Stomach (tissue), 9 donors: ENCODE measurements around the gene ELANE. TPM values are rescaled to one million over a fixed set of nuclear protein-coding genes. Genes with fewer than 3 reads are reported as not detected.
"Not testable (repeated sequence)": the region's sequence is repeated elsewhere in the genome, so short reads cannot be mapped to it uniquely, and the experiment has no call there.

ENCODE experiments used
- DNase-seq, 2 donors: peaks; one replicate each; pipeline versions ENCODE4 v3.0.0 to v3.0.0-alpha.2; 2013 to 2019
- H3K27ac ChIP-seq, 5 donors: fragments of 200-600 bp in 4 of 5; sonication (generic) in 4 of 5; one replicate each; pipeline ENCODE4 v1.5.1; 2013 to 2019; ENCODE audit warnings: mild to moderate bottlenecking in 1 of 5, moderate library complexity in 1 of 5
- H3K27me3 ChIP-seq, 3 donors: fragments of 200-600 bp; sonication (generic); one replicate each; pipeline ENCODE4 v1.5.1; 2017 to 2019; ENCODE audit warnings: mixed run types in 1 of 3
- H3K36me3 ChIP-seq, 4 donors: fragments of 200-600 bp; sonication (generic); 1 replicate in 3 of 4; 2 replicates in 1 of 4; pipeline ENCODE4 v1.5.1; 2016 to 2019
- H3K4me1 ChIP-seq, 4 donors: fragments of 200-600 bp; sonication (generic); one replicate each; pipeline ENCODE4 v1.5.1; 2016 to 2019
- H3K4me3 ChIP-seq, 4 donors: fragments of 200-600 bp; sonication (generic) in 3 of 4; one replicate each; pipeline ENCODE4 v1.5.1; 2016 to 2019; ENCODE audit warnings: mild to moderate bottlenecking in 1 of 4
- H3K9me3 ChIP-seq, 4 donors: fragments of 200-600 bp; sonication (generic); one replicate each; pipeline ENCODE4 v1.5.1; 2016 to 2019
- EP300 ChIP-seq: sonication (generic); formaldehyde crosslinking; IDR thresholded peaks from one replicate; pipeline ENCODE4 v1.6.1; 2017; ENCODE audit warnings: antibody characterized with exemption
- POLR2A ChIP-seq, 4 donors: fragments of 450-650 bp; IDR thresholded peaks; one replicate each; pipeline ENCODE4 v1.6.1; 2016; ENCODE audit warnings: antibody characterized with exemption in 4 of 4, control low read depth in 2 of 4, mild to moderate bottlenecking in 1 of 4, moderate library complexity in 1 of 4
- POLR2AphosphoS5 ChIP-seq, 3 donors: sonication (generic); formaldehyde crosslinking; IDR thresholded peaks; one replicate each; pipeline ENCODE4 v1.6.1; 2016; ENCODE audit warnings: antibody characterized with exemption in 3 of 3
- WGBS, 5 donors: extraction: QIAGEN DNeasy Blood & Tissue Kit in 3 of 5; methylation state at CpG; one replicate each; pipeline versions ENCODE4 v1.1.5 to v1.1.7; 2013 to 2018; 5-methylcytosine and 5-hydroxymethylcytosine counted together
- intact Hi-C: fragments of 100-400 bp; cut with DNase I; formaldehyde crosslinking; loops from one replicate; pipeline ENCODE4 v1.15.1; 2023; ENCODE audit warnings: low total_unique reads
- polyA plus RNA-seq, 3 donors: library from polyadenylated mRNA; stranded (reverse); fragments of 200-250 nt; gene quantifications; one replicate each; pipeline ENCODE4 v1.2.3, GENCODE V29; 2013
- total RNA-seq, 5 donors: library from RNA; depleted of rRNA; stranded (reverse); fragments of >200 nt; gene quantifications; one replicate each; pipeline versions ENCODE4 v1.1.0 to v1.2.3, GENCODE V29; 2014 to 2016
- TF ChIP-seq, protein P1 (sequence below), 7 experiments: fragments of 450-650 bp in 4 of 7; fragments of 200-600 bp in 3 of 7; sonication (generic) in 3 of 7; IDR thresholded peaks; one replicate each; pipeline ENCODE4 v1.5.1; 2016 to 2019; ENCODE audit warnings: antibody characterized with exemption in 7 of 7, control low read depth in 2 of 7, mild to moderate bottlenecking in 1 of 7
- donor health status: healthy with polysubstance abuse.
- donor health status: Bipolar disorder and iron deficiency.
- donor health status: healthy.

Gene ELANE
- total and polyA plus RNA-seq, 8 donors: 1.1 to 10.5 (median 3.2) TPM; not detected in 4

- no peak for TF ChIP-seq EP300
- Histone ChIP-seq H3K9me3 (no peaks in the 10 kb centered on the region), H3K27me3 (peaks cover 5 to 97% (median 63%) of the 10 kb centered on the region in 3 donors), H3K36me3 (no peaks in the 10 kb centered on the region), H3K27ac (no peak overlapping the region), H3K4me1 (peaks cover 10 to 35% (median 18%) of the 10 kb centered on the region in 4 donors), H3K4me3 (peak overlapping the region in 3 of 4 donors; percentile 22 to 34 (median 26))
- intact Hi-C loops: no loop called here
- DNase-seq: no peak
- 6 to 25% (median 17%) methylated on average over 9 to 54 of the region's 70 CpGs; no CpG with 5 or more reads in 1 of the 5 donors for WGBS, 5 donors
These were observed 8.1 kb upstream of the ELANE start for GRCh38 chr19:843836-844545.

DNA sequence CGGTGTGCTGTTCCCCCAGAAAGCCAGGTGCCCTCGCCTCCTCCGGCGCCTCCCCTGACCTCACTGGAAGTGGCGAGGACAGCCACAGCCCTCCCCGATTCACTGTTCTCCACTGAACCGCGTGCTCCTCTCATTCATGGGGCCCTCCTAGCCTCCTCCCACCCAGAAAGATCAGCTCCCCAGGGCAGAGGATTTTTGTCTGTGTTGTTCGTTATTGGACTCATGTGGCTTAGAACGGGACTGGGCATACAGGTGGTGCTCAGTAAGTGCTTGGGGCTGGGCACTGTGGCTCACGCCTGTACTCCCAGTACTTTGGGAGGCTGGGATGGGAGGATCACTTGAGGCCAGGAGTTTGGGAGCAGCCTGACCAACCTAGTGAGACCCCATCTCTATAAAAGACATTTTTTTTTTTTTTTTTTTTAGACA lies 7.5 kb upstream of the ELANE start:
- H3K4me1 ChIP-seq: peaks cover 10 to 35% (median 18%) of the 10 kb centered on the region in 4 donors
- no peaks in the 10 kb centered on the region for H3K36me3 ChIP-seq
- TF ChIP-seq POLR2AphosphoS5 (IDR thresholded peaks at IDR 0.05): no peak
- TF ChIP-seq POLR2A (IDR thresholded peaks at IDR 0.05): no peak
- TF ChIP-seq, protein P1, sequence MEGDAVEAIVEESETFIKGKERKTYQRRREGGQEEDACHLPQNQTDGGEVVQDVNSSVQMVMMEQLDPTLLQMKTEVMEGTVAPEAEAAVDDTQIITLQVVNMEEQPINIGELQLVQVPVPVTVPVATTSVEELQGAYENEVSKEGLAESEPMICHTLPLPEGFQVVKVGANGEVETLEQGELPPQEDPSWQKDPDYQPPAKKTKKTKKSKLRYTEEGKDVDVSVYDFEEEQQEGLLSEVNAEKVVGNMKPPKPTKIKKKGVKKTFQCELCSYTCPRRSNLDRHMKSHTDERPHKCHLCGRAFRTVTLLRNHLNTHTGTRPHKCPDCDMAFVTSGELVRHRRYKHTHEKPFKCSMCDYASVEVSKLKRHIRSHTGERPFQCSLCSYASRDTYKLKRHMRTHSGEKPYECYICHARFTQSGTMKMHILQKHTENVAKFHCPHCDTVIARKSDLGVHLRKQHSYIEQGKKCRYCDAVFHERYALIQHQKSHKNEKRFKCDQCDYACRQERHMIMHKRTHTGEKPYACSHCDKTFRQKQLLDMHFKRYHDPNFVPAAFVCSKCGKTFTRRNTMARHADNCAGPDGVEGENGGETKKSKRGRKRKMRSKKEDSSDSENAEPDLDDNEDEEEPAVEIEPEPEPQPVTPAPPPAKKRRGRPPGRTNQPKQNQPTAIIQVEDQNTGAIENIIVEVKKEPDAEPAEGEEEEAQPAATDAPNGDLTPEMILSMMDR (IDR thresholded peaks at IDR 0.05): no peak
- no peak for TF ChIP-seq EP300
- WGBS, 5 donors: 21 to 31% (median 26%) methylated on average over 5 to 11 of the region's 11 CpGs
- H3K27me3 ChIP-seq: peaks cover 5 to 96% (median 58%) of the 10 kb centered on the region in 3 donors
- H3K4me3 ChIP-seq: no peak overlapping the region
- H3K9me3 ChIP-seq: no peaks in the 10 kb centered on the region
- DNase-seq: no peak
- no peak overlapping the region for H3K27ac ChIP-seq
- intact Hi-C loops: no loop called here

- H3K4me1 ChIP-seq: peaks cover 19 to 41% (median 27%) of the 10 kb centered on the region in 4 donors
- H3K4me3 ChIP-seq: no peak overlapping the region
- no peak for DNase-seq
- H3K9me3 ChIP-seq: no peaks in the 10 kb centered on the region
- no peaks in the 10 kb centered on the region for H3K36me3 ChIP-seq
- WGBS, 5 donors: 43 to 58% (median 55%) methylated on average over 31 to 37 of the region's 37 CpGs
- intact Hi-C loops: no loop called here
- no peak for TF ChIP-seq POLR2AphosphoS5 (IDR thresholded peaks at IDR 0.05)
- TF ChIP-seq, protein P1 (IDR thresholded peaks at IDR 0.05): no peak
- no peak for TF ChIP-seq EP300
- TF ChIP-seq POLR2A (IDR thresholded peaks at IDR 0.05): no peak
- peaks cover 5 to 83% (median 54%) of the 10 kb centered on the region in 3 donors for H3K27me3 ChIP-seq
- H3K27ac ChIP-seq: no peak overlapping the region
These were observed 6.2 kb upstream of the ELANE start for GRCh38 chr19:845707-846521.

DNA sequence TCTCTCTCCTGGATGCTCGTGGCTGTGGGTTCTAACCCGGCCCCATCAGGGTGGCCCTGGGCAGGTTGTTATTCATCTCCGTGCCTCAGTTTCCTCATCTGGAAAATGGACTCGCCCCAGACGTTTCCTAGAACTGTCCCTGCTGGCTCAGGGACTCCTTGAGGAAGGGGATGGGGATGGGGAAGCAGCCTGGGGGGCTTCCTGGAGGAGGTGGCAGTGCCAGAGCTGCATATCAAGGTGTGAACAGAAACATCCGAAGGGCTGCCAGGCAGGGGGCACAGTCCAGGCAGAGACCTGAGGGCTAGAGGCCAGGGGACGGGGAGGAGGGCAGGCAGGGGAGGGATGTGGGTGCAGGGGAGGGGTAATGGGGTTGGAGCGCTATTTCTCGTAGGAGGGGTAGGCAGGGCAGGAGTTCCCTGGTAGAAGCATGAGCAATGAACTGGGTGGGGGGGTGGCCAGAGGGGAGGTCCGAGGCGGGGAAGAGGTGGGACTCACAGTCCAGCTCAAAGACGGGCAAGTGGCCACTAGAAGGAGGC lies 3.6 kb upstream of the ELANE start:
- Histone ChIP-seq H3K9me3 (no peaks in the 10 kb centered on the region), H3K4me1 (peaks cover 19 to 52% (median 36%) of the 10 kb centered on the region in 4 donors), H3K27me3 (peaks cover 13 to 86% (median 56%) of the 10 kb centered on the region in 3 donors), H3K4me3 (no peak overlapping the region), H3K36me3 (no peaks in the 10 kb centered on the region), H3K27ac (peak overlapping the region in 1 of 5 donors; percentile 71)
- DNase-seq: no peak
- WGBS, 5 donors: 35 to 40% (median 38%) methylated on average over 8 to 12 of the region's 12 CpGs
- intact Hi-C loops: no loop called here
- TF ChIP-seq POLR2A (IDR thresholded peaks at IDR 0.05) (no peak), POLR2AphosphoS5 (IDR thresholded peaks at IDR 0.05) (no peak)

- WGBS, 5 donors: 77 to 84% (median 83%) methylated on average over 8 of the region's 8 CpGs
- intact Hi-C loops, DNase-seq, H3K4me3 ChIP-seq, H3K9me3 ChIP-seq, H3K36me3 ChIP-seq: not testable (repeated sequence)
- Histone ChIP-seq H3K4me1 (peaks cover 13 to 45% (median 29%) of the 10 kb centered on the region in 4 donors), H3K27ac (peak overlapping the region in 1 of 5 donors; percentile 71), H3K27me3 (peaks cover 8 to 83% (median 48%) of the 10 kb centered on the region in 3 donors)
These were observed 2.9 kb upstream of the ELANE start for GRCh38 chr19:849195-849594.
